Femur (tissue), 1 donor: ENCODE results near the gene MIF4GD.
A peak's percentile ranks its signal among the peaks of the same experiment; 100 is the strongest.
"Not testable (repeated sequence)": the region's sequence is repeated elsewhere in the genome, so short reads cannot be mapped to it uniquely, and the experiment has no call there.

Source experiments
- DNase-seq: peaks from one replicate; pipeline ENCODE4 v3.0.0-alpha.2; 2017

Gene MIF4GD

GRCh38 chr17:75257228-75257627, 13.8 kb downstream of the MIF4GD start:
- not testable (repeated sequence) for DNase-seq

GRCh38 chr17:75255954-75256698, 14.9 kb downstream of the MIF4GD start:
- DNase-seq, result not testable (repeated sequence)

GRCh38 chr17:75252039-75252816, 18.8 kb downstream of the MIF4GD start:
- no peak for DNase-seq

- DNase-seq, result no peak
These were observed 21.0 kb downstream of the MIF4GD start for GRCh38 chr17:75250009-75250471.

GRCh38 chr17:75249564-75249963, 21.5 kb downstream of the MIF4GD start:
- DNase-seq, result no peak

- no peak for DNase-seq
These were observed 24.6 kb downstream of the MIF4GD start for GRCh38 chr17:75246404-75246803.

GRCh38 chr17:75245011-75245410, 26.0 kb downstream of the MIF4GD start:
- no peak for DNase-seq

GRCh38 chr17:75244133-75244866, 26.7 kb downstream of the MIF4GD start:
- no peak for DNase-seq

GRCh38 chr17:75242461-75243042, 28.5 kb downstream of the MIF4GD start:
- DNase-seq, result no peak

GRCh38 chr17:75241996-75242460, 29.0 kb downstream of the MIF4GD start:
- DNase-seq, result no peak

- no peak for DNase-seq
These were observed 29.5 kb downstream of the MIF4GD start for GRCh38 chr17:75241502-75241901.

GRCh38 chr17:75241143-75241430, 29.9 kb downstream of the MIF4GD start:
- DNase-seq, result no peak

GRCh38 chr17:75240394-75241142, 30.5 kb downstream of the MIF4GD start:
- DNase-seq, result no peak

- no peak for DNase-seq
These were observed 31.1 kb downstream of the MIF4GD start for GRCh38 chr17:75239778-75240393.

- DNase-seq, result no peak
These were observed 31.8 kb downstream of the MIF4GD start for GRCh38 chr17:75239214-75239613.

- peak; percentile 47 for DNase-seq
These were observed 32.3 kb downstream of the MIF4GD start for GRCh38 chr17:75238684-75239191.

- DNase-seq, result no peak
These were observed 32.9 kb downstream of the MIF4GD start for GRCh38 chr17:75238020-75238580.

- DNase-seq, result no peak
These were observed 33.7 kb downstream of the MIF4GD start for GRCh38 chr17:75237100-75238014.

- DNase-seq, result no peak
These were observed 38.2 kb downstream of the MIF4GD start for GRCh38 chr17:75232786-75233185.
